Mucosa of stomach (tissue), 1 donor: ENCODE measurements around the gene NCCRP1.

Experiments
- H3K27me3 ChIP-seq: one replicate; pipeline ENCODE4 v1.7.0; 2013; ENCODE audit warnings: mild to moderate bottlenecking, low read length; ENCODE audit not compliant: control insufficient read depth, insufficient read depth
- H3K36me3 ChIP-seq: one replicate; pipeline ENCODE4 v1.7.0; 2013; ENCODE audit warnings: low read length; ENCODE audit not compliant: control insufficient read depth, insufficient read depth
- H3K4me1 ChIP-seq: one replicate; pipeline ENCODE4 v1.7.0; 2013; ENCODE audit warnings: mild to moderate bottlenecking, low read length; ENCODE audit not compliant: control insufficient read depth, insufficient read depth
- H3K4me3 ChIP-seq: one replicate; pipeline ENCODE4 v1.7.0; 2013; ENCODE audit warnings: low read length
- H3K9ac ChIP-seq: one replicate; pipeline ENCODE4 v1.7.0; 2013; ENCODE audit warnings: mild to moderate bottlenecking, low read length, moderate library complexity
- H3K9me3 ChIP-seq: one replicate; pipeline ENCODE4 v1.7.0; 2013; ENCODE audit warnings: mild to moderate bottlenecking, low read length, moderate library complexity; ENCODE audit not compliant: control insufficient read depth
- donor health status: Pancreatic carcinoma.

The NCCRP1 gene, protein sequence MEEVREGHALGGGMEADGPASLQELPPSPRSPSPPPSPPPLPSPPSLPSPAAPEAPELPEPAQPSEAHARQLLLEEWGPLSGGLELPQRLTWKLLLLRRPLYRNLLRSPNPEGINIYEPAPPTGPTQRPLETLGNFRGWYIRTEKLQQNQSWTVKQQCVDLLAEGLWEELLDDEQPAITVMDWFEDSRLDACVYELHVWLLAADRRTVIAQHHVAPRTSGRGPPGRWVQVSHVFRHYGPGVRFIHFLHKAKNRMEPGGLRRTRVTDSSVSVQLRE

DNA sequence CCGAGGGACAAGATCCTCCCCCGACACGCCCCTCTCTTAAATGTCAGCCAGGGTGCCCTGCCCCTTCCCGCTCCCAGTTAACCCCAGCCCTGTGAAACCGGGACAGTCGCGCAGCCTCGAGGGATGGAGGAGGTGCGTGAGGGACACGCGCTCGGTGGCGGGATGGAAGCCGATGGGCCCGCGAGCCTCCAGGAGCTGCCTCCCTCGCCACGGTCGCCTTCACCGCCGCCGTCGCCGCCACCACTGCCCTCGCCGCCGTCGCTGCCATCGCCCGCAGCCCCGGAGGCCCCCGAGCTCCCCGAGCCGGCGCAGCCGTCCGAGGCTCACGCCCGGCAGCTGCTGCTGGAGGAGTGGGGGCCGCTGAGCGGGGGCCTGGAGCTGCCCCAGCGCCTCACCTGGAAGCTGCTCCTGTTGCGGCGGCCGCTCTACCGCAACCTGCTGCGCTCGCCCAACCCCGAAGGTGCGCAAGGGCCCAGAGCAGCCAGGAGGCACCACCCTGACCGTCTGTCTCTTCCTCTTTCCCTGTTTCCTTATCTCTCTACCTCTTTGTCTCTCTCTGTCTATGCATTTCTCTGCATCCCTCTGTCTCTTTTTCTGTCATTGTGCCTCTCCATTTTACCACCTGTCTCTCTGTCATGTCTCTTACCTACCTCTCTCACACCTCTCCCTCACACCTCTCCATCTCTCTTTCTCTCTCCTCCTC, at the start of gene NCCRP1:
NCCRP1 (plus strand) TSS at position 105 of the 703 bp plus-strand sequence; CDS start at position 124, 19 bp downstream.
- Histone ChIP-seq H3K9ac (no peak within 1 kb of the TSS), H3K9me3 (no peaks in the 10 kb centered on the region), H3K4me3 (no peak within 1 kb of the TSS), H3K27me3 (peaks cover 54% of the 10 kb centered on the region), H3K36me3 (no peaks in the 10 kb centered on the region), H3K4me1 (peaks cover 6% of the 10 kb centered on the region)

DNA sequence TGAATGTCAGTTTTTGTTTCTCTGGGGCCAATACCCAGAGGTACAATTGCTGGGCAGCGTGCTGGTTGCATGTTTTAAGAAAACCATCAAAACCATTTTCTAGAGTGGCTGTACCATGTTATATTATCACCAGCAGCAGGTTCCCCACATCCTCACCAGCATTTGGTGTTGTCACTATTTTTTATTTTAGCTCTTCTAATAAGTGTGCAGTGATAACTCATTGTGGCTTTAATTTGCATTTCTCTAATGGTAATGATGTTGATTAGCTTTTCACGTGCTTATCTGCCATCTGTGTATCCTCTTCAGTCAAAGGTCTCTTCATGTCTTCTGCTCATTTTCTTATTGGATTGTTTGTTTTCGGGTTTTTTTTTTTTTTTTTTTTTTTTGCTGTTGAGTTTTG, 49.3 kb upstream of the NCCRP1 start:
- Histone ChIP-seq H3K4me1 (peaks cover 27% of the 10 kb centered on the region), H3K9ac (no peak overlapping the region), H3K27me3 (no peaks in the 10 kb centered on the region), H3K4me3 (no peak overlapping the region), H3K9me3 (no peaks in the 10 kb centered on the region), H3K36me3 (no peaks in the 10 kb centered on the region)

DNA sequence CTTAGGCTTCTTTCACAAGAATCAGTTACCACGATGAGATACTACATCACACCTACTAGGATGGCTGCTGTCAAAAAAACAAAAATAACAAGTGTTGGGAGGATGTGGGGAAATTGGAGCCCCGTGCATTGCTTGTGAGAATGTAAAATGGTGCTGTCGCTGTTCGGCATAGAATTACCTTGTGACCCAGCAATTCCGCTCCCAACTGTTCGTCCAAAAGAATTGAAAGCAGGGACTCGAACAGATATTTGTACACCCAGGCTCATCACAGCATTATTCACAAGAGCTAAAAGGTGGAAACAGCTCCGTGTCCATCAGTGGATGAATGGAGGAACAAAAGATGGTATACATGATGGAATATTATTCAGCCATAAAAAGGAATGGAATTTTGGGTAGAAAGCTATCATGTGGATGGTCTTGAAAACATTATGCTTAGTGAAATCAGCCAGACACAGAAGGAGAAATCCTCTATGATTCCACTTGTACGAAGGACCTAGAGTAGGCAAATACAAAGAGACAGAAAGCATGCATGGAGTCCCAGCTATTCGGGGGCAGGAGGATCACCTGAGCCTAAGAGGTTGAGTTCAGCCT, 47.7 kb upstream of the NCCRP1 start:
- Histone ChIP-seq H3K4me3 (no peak overlapping the region), H3K9ac (no peak overlapping the region), H3K9me3 (no peaks in the 10 kb centered on the region), H3K36me3 (no peaks in the 10 kb centered on the region), H3K4me1 (peaks cover 30% of the 10 kb centered on the region), H3K27me3 (no peaks in the 10 kb centered on the region)

DNA sequence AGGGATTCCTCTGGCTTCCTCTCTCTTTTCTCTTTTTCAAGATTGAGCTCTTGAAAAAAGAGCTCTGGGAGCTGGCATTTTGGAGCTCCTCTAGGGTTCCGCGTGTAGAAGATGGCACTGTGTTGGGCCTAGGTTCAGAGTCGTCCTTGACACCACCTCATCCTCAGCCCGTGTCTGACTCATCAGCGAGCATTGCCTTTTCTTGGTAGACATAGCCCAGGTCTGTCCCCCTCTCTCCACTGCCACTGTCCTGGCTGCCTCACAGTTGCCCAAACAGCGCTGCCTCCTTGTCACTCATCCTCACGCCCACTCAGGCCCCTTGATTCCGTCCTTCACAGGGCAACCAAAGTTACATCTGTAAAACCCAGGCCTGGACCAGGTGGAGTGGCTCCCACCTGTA, 46.5 kb upstream of the NCCRP1 start:
- Histone ChIP-seq H3K4me3 (no peak overlapping the region), H3K4me1 (peaks cover 30% of the 10 kb centered on the region)

DNA sequence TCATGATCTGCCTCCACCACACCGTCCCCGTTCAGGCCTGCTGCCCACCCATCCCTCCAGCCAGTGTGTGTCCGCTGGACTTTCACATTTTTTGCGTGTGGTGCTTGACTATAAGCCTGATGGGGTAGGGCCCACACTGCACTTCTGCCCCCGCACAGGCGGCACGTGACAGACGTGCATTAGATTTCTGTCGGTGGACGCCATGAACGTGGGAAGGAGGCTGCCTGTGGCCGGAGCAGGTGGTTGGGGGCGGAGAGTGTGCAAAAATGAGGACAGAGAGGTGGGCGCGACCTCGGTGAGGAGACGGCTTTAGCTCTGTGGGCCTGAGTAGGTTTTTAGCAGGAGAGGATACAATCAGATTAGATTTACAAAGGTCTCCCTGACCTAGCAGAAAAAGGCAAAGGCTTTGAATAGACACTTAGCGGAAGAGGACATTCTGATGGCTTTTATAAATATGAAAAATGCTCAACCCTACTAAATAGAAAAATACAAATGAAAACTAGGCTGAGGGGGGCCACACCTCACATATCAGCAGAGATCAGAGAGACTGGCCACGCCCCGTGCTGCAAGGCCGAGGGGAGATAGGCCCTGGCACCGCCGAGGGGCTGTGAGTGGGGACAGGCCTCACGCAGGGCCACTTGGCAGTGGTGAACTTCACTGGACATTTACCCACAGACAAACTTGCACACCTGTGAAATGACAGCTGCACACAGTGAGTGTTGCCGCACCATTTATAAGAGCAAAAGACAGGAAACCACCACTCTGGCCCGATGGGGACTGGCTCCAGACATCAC, 45.8 kb upstream of the NCCRP1 start:
- peaks cover 30% of the 10 kb centered on the region for H3K4me1 ChIP-seq
- no peak overlapping the region for H3K4me3 ChIP-seq
- no peaks in the 10 kb centered on the region for H3K9me3 ChIP-seq
- no peaks in the 10 kb centered on the region for H3K36me3 ChIP-seq
- H3K9ac ChIP-seq: no peak overlapping the region
- H3K27me3 ChIP-seq: no peaks in the 10 kb centered on the region

More for the DNA sequence above, 46.5 kb upstream of the NCCRP1 start:
- H3K9me3 ChIP-seq: no peaks in the 10 kb centered on the region
- H3K9ac ChIP-seq: no peak overlapping the region
- no peaks in the 10 kb centered on the region for H3K36me3 ChIP-seq
- H3K27me3 ChIP-seq: no peaks in the 10 kb centered on the region

DNA sequence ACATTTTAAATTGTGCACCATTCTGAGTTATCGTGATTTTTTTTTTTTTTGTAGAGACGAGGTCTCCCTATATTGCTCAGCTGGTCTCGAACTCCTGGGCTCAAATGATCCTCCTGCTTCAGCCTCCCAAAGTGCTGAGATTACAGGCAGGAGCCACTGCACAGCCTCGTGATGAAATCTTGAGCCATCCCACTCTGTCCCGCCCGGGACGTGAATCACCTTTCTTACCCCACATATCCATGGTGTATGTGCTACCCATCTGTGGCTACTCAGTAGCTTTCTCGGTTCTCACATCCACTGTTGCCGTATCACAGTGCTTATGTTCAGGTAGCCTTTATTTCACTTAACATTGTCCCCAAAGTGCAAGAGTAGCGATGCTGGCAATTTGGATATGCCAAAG, 44.7 kb upstream of the NCCRP1 start:
- Histone ChIP-seq H3K27me3 (no peaks in the 10 kb centered on the region), H3K36me3 (no peaks in the 10 kb centered on the region), H3K9me3 (no peaks in the 10 kb centered on the region), H3K4me3 (no peak overlapping the region), H3K9ac (no peak overlapping the region), H3K4me1 (peaks cover 32% of the 10 kb centered on the region)

DNA sequence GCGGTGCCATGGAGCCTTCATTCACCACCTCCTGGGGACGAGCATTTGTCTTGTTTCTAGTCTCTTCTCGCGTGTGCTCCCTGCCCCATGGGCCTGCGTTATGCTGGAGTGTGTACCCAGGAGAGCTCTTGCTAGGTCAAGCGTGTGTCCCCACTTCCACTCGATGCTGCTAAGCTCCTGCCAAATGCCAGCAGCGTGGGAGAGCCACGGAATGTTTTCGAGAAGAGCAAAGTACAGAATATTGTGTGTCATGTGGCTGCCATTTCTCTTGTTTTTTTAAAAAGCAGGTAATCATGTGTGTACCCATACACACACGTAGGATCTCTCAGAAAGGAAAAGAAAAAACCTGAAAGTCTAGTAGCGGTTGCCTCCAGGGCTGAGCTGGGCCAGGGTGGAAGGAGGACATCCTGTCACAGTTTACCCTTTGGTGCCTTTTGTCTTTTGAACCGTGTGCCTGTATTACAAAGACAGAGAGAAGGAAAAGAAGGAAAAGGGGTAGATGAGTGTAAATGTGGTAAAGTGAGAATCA, 42.6 kb upstream of the NCCRP1 start:
- no peak overlapping the region for H3K9ac ChIP-seq
- H3K4me1 ChIP-seq: peaks cover 52% of the 10 kb centered on the region
- no peaks in the 10 kb centered on the region for H3K27me3 ChIP-seq
- no peaks in the 10 kb centered on the region for H3K36me3 ChIP-seq
- H3K4me3 ChIP-seq: no peak overlapping the region
- H3K9me3 ChIP-seq: no peaks in the 10 kb centered on the region

DNA sequence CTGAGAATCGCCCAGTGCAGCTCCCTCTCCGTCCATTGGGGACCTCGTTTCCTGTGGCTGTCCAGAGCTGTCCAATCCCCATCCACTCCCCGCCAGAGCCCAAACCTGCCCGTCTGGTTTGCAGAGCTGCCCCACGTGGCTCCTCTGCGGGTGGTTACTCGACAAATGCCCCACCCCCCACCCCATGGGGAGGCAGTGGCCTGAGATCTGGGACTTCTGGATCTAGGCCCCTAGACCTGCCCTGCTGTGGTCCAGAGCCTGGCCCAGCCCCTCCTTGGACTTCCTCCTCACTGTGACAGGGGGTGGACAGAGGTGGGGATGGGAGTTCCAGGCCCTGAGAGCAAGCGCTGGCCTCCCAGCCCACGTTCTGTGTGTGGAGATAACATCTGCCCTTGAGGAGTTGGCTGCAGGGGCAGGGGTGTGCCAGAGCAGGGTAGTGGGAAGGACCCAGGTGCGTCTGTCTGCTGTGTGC, 42.1 kb upstream of the NCCRP1 start:
- Histone ChIP-seq H3K4me3 (no peak overlapping the region), H3K9me3 (no peaks in the 10 kb centered on the region), H3K36me3 (no peaks in the 10 kb centered on the region), H3K27me3 (no peaks in the 10 kb centered on the region), H3K4me1 (peaks cover 53% of the 10 kb centered on the region), H3K9ac (no peak overlapping the region)

DNA sequence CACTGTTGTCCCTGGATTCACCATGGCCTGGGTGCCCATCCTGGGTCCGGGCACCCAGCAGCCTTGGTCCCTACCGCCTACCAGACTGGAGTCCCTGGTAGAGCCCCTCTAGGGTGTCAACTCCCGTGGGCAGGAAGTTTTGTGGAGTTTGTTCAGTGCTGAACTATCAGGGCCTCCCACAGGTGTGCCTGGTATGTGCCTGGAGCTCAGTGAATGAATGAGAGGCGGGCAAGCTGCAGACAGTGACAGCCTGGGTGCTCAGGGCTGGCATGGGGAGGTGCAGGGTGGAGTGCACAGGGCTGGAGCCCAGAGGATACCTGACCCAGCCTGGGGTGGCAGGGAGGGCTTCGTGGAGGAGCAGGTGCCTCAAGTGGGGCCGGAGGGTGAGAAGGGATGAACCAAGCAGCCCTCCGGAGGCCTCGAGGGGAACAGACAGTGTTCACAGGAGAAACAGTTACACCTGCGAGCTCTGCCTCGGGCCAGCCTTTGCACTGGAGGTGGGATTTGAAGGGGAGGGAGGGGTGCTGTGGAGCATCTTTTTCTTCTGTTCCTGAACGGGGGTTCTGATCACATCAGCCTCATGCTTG, 41.6 kb upstream of the NCCRP1 start:
- peaks cover 59% of the 10 kb centered on the region for H3K4me1 ChIP-seq
- H3K36me3 ChIP-seq: no peaks in the 10 kb centered on the region
- H3K9ac ChIP-seq: no peak overlapping the region
- H3K4me3 ChIP-seq: no peak overlapping the region
- no peaks in the 10 kb centered on the region for H3K27me3 ChIP-seq
- no peaks in the 10 kb centered on the region for H3K9me3 ChIP-seq

DNA sequence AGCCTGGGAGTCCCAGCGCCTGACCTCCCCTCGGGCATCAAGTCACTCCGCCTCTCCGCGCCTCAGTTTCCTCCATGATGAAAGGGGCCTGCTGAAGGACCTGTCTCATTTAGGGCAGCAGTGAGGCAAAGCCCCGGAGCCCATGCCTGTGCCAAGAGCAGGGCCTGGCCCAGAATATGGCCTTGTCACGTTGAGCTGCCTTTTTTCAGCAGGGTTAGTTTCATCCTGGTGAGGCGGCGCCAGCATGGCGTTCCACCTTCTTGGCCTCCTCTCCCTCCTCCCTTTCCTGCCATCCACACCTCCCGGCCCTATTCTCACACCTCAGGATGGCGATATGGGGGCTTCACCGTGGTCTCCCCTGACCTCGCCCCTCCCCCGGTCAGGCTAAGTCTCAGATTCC, 41.0 kb upstream of the NCCRP1 start:
- no peak overlapping the region for H3K4me3 ChIP-seq
- H3K4me1 ChIP-seq: peaks cover 64% of the 10 kb centered on the region
- no peak overlapping the region for H3K9ac ChIP-seq
- H3K27me3 ChIP-seq: no peaks in the 10 kb centered on the region
- H3K9me3 ChIP-seq: no peaks in the 10 kb centered on the region
- H3K36me3 ChIP-seq: no peaks in the 10 kb centered on the region

DNA sequence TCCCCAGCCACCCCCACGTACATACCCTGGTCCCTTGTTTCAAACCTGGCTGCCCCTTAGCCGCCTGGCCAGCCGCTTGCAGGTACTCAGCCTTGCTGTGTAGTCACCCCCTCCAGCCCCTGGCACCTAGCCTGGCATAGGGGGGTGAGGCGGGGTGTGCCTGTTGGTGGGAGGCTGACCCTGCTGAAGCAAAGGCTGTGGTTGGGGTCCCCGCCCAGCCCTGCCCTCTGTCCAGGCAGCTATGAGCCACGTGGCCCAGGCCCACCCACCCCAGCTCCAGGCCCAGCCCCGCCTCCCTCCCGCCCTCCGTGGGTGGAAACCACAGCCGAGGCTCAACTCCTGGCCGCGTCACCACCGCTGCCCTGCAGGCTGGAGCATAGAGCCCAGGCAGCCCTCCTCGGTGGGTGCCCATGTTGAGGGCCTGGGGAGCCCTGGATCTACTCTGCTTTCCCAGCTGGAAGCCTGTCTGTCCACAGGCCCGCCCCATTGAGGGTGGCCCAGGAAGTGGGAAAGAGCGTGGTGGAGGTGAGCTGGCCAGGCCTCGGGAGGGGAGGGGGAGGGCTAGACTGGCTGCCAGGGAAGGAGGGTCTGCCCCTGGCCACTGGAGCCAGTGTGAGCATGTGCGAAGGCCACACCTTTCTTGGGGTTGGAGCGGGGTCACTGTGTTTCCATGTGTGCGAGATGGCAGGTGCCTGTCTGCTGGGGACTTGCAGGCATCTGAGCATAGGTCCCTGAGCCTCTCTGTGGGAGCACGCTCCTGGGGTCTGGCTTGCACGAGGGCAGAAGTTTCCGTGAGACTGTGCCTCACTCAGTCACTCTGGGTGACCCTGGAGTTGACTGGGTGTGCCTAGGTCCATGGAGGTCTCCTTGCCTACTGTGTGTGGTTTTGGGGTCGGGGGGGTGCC, 40.2 kb upstream of the NCCRP1 start:
- Histone ChIP-seq H3K36me3 (no peaks in the 10 kb centered on the region), H3K4me3 (no peak overlapping the region), H3K9ac (no peak overlapping the region), H3K27me3 (no peaks in the 10 kb centered on the region), H3K4me1 (peaks cover 71% of the 10 kb centered on the region), H3K9me3 (no peaks in the 10 kb centered on the region)
